Astrocyte of the spinal cord (primary cell): ENCODE measurements around the gene HOXA2.

Experiments
- DNase-seq: peaks from one replicate; pipeline ENCODE4 v3.0.0; 2011; ENCODE audit warnings: low read depth, low spot score
- H3K4me3 ChIP-seq: 2 replicates; pipeline ENCODE4 v1.5.1; 2011; ENCODE audit warnings: low read depth, mild to moderate bottlenecking, low read length, moderate library complexity
- in situ Hi-C: cut with HindIII; loops from 2 replicates; pipeline ENCODE4 v1.10.0; 2017; ENCODE audit warnings: low sequenced_read_pairs
- TF ChIP-seq, protein P1 (sequence below): IDR thresholded peaks from 2 replicates; pipeline ENCODE4 v1.5.1; 2012; ENCODE audit warnings: low read depth, mild to moderate bottlenecking, low read length, inconsistent platforms

Gene HOXA2

DNA sequence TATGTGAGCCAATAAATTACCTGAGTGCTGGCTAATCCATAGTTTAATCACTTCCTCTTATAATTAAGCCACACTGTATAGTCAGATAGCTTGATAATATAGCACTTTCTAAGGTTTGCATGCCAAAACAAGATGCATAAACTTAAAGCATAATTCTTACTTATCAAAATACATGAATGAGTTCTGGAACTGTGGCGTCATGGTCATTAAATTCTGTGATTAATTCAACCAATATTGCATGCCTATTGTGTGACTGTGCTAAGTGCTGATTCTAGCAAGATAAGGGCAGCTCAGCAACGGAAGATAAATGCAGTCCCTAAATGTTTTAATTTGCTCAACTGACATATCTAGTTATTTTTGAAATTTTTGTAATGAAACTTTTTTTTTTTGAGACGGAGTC is 36.3 kb downstream of the HOXA2 start:
- in situ Hi-C loops = no loop called here
- TF ChIP-seq, protein P1, sequence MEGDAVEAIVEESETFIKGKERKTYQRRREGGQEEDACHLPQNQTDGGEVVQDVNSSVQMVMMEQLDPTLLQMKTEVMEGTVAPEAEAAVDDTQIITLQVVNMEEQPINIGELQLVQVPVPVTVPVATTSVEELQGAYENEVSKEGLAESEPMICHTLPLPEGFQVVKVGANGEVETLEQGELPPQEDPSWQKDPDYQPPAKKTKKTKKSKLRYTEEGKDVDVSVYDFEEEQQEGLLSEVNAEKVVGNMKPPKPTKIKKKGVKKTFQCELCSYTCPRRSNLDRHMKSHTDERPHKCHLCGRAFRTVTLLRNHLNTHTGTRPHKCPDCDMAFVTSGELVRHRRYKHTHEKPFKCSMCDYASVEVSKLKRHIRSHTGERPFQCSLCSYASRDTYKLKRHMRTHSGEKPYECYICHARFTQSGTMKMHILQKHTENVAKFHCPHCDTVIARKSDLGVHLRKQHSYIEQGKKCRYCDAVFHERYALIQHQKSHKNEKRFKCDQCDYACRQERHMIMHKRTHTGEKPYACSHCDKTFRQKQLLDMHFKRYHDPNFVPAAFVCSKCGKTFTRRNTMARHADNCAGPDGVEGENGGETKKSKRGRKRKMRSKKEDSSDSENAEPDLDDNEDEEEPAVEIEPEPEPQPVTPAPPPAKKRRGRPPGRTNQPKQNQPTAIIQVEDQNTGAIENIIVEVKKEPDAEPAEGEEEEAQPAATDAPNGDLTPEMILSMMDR = no peak
- H3K4me3 ChIP-seq = no peak overlapping the region
- DNase-seq = peak; percentile 78

DNA sequence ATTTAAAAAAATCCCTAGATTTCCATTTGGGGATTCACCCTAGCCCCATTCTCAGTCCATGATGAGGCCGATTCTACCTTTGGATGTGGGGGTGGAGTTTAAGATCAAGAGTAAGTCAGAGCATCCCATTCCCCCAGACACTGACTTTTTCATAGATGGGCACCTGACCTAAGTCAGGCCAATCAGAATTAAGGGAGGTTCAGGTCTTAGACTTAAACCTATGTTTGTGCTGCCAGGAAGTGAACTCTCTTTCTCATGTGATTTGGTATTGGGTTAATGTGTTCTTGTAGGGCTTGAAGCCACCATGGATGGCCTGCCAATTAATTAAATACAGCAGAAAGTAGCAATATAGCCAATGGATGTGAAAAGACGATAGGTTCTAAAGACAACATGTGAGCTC is 36.8 kb downstream of the HOXA2 start:
- TF ChIP-seq, protein P1 = no peak

DNA sequence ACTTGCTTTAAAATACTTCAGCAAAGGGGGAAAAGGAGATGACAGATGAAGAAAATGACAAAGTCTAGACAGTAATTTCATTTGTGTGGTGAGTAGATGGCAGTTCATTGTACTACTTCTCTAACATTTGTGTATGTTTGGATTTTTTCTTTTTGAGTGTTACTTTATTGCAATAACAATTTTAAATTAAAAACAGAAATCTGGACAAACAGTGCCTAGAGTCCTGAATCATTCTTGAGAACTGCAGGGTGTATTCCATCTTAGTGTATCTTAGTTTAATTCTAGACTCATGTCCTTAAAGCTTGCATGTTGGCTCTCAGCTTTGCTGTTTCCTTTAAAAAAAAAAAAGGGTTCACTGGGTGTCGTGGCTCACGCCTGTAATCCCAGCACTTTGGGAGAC is 37.8 kb downstream of the HOXA2 start:
- DNase-seq = no peak
- no peak overlapping the region for H3K4me3 ChIP-seq
- in situ Hi-C loops = no loop called here
- TF ChIP-seq, protein P1 = no peak

More for the DNA sequence above, 36.8 kb downstream of the HOXA2 start:
- no peak for DNase-seq
- H3K4me3 ChIP-seq = no peak overlapping the region
- in situ Hi-C loops = no loop called here

DNA sequence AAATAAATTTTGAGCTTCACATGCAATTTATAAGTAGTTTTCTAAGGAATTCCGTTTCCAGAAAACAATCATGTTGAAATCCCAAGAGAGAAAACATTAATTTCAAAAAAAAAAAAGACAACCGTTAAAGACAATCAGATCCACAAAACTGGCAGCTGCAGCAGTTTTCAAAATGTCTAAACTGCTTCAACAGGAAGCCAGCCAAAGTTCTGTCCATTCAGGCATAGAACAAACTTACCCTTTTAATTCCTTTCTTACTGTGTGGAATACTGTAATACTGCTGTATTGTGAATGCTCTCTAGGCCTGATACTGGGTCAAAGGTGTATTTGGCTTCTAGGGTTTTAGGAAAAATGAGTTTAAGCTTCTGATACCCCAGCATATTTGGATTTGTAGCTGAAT is 38.3 kb downstream of the HOXA2 start:
- in situ Hi-C loops = no loop called here
- peak; percentile 40 for DNase-seq
- TF ChIP-seq, protein P1 = no peak
- no peak overlapping the region for H3K4me3 ChIP-seq

DNA sequence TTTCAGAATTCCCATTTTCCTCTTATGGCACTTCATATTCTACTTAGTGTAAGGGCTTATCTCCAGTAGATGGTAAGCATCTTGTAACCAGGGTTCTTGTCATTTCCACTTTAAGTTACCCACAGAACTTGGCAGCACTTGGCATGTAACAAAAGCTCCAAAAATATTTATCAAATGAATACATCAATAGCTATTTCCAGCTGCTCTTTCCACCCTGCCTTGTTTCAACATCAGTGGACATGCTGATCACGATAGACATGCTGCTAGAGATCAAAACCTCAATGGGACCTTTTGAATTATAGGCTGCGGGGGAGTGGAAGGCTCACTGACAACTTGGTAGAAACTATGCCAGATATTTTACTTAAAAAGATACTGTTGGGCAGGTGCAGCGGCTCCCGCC is 39.5 kb downstream of the HOXA2 start:
- H3K4me3 ChIP-seq = no peak overlapping the region
- no peak for DNase-seq
- TF ChIP-seq, protein P1 = no peak
- in situ Hi-C loops = no loop called here

DNA sequence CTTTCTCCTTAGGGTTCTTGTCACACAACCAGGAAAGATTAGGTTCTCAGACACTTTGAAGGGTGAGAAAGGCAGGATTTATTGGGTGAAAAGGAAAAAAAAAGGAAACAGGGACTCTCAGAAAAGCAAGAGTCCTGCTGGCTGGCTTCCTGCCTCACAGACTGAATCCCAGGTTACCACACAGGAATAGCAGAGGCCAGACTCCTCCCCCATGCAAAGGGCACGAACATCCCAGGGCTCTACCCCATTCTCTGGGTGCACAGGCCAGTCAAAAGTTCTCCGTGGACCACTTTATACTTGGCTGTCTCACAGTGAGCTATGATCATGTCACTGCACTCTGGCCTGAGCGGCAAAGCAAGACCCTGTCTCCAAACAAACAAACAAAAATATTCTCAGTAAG is 49.3 kb downstream of the HOXA2 start:
- no peak overlapping the region for H3K4me3 ChIP-seq
- in situ Hi-C loops = no loop called here
- DNase-seq = no peak
- TF ChIP-seq, protein P1 = no peak

DNA sequence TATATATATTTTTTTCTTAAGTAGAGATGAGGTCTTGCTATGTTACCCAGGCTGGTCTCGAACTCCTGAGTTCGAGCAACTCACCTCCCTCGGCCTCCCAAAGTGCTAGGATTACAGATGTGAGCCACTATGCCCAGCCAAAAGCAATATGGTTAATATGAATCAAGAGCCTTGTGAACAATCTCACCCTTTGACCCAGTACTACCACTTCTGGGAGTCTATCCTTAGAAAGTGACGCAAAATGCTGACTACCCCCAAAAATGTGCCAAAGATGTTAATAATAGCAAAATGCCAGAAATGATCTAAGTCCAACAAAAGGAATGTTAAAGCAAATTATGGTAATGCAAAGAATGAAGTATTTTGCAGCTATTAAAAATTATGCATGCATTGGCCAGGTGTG is 51.0 kb downstream of the HOXA2 start:
- DNase-seq = no peak
- H3K4me3 ChIP-seq = no peak overlapping the region
- in situ Hi-C loops = no loop called here
- TF ChIP-seq, protein P1 = no peak
